ENCODE results near the gene CD300LB.
A peak's percentile ranks its signal among the peaks of the same experiment; 100 is the strongest.
"Not testable (repeated sequence)": the region's sequence is repeated elsewhere in the genome, so short reads cannot be mapped to it uniquely, and the experiment has no call there.

CD300LB gene

GRCh38 chr17:74497471-74497870 lies 33.8 kb downstream of the CD300LB start:
- DNase-seq = no peak

GRCh38 chr17:74493331-74493833 lies 37.9 kb downstream of the CD300LB start:
- DNase-seq = peak in 51 of 58 donors; percentile 6 to 77 (median 33)

GRCh38 chr17:74491626-74492025 lies 39.6 kb downstream of the CD300LB start:
- no peak for DNase-seq

- DNase-seq = no peak
Observed at GRCh38 chr17:74490716-74491115, 40.6 kb downstream of the CD300LB start.

GRCh38 chr17:74488276-74488675 lies 43.0 kb downstream of the CD300LB start:
- DNase-seq = not testable (repeated sequence)

GRCh38 chr17:74485841-74486240 lies 45.4 kb downstream of the CD300LB start:
- no peak for DNase-seq

- DNase-seq = no peak
Observed at GRCh38 chr17:74485022-74485743, 46.1 kb downstream of the CD300LB start.

- no peak for DNase-seq
Observed at GRCh38 chr17:74484066-74484465, 47.2 kb downstream of the CD300LB start.

GRCh38 chr17:74481621-74482020 lies 49.7 kb downstream of the CD300LB start:
- DNase-seq = no peak

GRCh38 chr17:74480290-74480689 lies 51.0 kb downstream of the CD300LB start:
- DNase-seq = no peak

GRCh38 chr17:74478420-74479100 lies 52.7 kb downstream of the CD300LB start:
- peak in 5 of 58 donors; percentile 9 to 23 (median 16) for DNase-seq

- no peak for DNase-seq
Observed at GRCh38 chr17:74477411-74477810, 53.9 kb downstream of the CD300LB start.

GRCh38 chr17:74475189-74475588 lies 56.1 kb downstream of the CD300LB start:
- no peak for DNase-seq

GRCh38 chr17:74474043-74474792 lies 57.1 kb downstream of the CD300LB start:
- no peak for DNase-seq

GRCh38 chr17:74473294-74473693 lies 58.0 kb downstream of the CD300LB start:
- DNase-seq = no peak

GRCh38 chr17:74472890-74473289 lies 58.4 kb downstream of the CD300LB start:
- no peak for DNase-seq

GRCh38 chr17:74471341-74471740 lies 59.9 kb downstream of the CD300LB start:
- DNase-seq = no peak

Measured in anterior cingulate cortex (tissue), 58 donors.